ENCODE data around the gene ETS1. TPM values are rescaled to one million over a fixed set of nuclear protein-coding genes. Genes with fewer than 3 reads are reported as not detected.

The ETS1 gene
- total and polyA plus RNA-seq, 2 experiments from 2014 or later = 6.7 to 21.8 TPM

DNA sequence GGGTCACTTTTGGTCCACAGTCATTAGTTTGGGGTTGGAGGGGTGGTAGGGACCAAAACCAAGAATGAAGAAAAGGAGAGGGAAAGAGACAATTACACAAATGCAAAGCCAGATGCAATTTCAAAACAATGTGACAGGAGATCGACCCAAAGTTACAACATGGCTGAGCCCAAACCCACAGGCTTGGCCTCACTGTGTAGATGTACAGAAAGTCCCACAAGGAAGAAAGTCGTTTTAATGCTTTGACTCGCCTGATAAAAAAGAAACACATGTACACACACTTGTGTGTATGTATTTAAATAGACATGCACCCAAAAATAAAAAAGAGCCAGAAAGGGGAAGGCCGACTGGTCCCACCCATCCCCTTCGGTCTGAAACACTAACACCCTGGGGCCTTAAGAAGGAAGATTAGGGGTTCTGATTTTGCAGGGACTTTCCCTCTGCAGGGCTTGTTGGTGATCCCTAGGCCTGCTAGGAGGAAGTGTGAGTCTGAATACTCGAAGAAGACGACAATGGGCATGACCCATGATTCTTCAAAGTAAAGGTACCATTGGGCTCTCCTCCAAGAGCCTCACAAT lies 104.1 kb downstream of the ETS1 start:
- H3K36me3 ChIP-seq (replicated peaks; ENCODE audit: insufficient read depth, low read depth) = no peaks in the 10 kb centered on the region
- no peak overlapping the region for H3K4me2 ChIP-seq
- no peak overlapping the region for H2AFZ ChIP-seq
- no peaks in the 10 kb centered on the region for H3K9me3 ChIP-seq (ENCODE audit: low read depth)
- no peaks in the 10 kb centered on the region for H3K4me1 ChIP-seq (ENCODE audit: insufficient read depth)
- H3K9me2 ChIP-seq (replicated peaks; ENCODE audit: insufficient read depth) = no peaks in the 10 kb centered on the region
- no peak overlapping the region for H3K4me3 ChIP-seq
- no peak for DNase-seq (ENCODE audit: low spot score)
- peaks cover 6% of the 10 kb centered on the region for H3K79me2 ChIP-seq
- H3K27me3 ChIP-seq = no peaks in the 10 kb centered on the region
- no peaks in the 10 kb centered on the region for H4K20me1 ChIP-seq (ENCODE audit: insufficient read depth, poor library complexity, severe bottlenecking)
- WGBS (ENCODE audit: low lambda C conversion rate, missing lambda C conversion rate) = 95% methylated on average over 7 of the region's 7 CpGs
- TF ChIP-seq EZH2phosphoT487 (IDR thresholded peaks at IDR 0.05; ENCODE audit: low read depth, severe bottlenecking, unreplicated experiment) = no peak
- TF ChIP-seq, protein P1, sequence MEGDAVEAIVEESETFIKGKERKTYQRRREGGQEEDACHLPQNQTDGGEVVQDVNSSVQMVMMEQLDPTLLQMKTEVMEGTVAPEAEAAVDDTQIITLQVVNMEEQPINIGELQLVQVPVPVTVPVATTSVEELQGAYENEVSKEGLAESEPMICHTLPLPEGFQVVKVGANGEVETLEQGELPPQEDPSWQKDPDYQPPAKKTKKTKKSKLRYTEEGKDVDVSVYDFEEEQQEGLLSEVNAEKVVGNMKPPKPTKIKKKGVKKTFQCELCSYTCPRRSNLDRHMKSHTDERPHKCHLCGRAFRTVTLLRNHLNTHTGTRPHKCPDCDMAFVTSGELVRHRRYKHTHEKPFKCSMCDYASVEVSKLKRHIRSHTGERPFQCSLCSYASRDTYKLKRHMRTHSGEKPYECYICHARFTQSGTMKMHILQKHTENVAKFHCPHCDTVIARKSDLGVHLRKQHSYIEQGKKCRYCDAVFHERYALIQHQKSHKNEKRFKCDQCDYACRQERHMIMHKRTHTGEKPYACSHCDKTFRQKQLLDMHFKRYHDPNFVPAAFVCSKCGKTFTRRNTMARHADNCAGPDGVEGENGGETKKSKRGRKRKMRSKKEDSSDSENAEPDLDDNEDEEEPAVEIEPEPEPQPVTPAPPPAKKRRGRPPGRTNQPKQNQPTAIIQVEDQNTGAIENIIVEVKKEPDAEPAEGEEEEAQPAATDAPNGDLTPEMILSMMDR (IDR thresholded peaks at IDR 0.05; ENCODE audit: poor library complexity) = no peak
- no peak for TF ChIP-seq EZH2 (IDR thresholded peaks at IDR 0.05; ENCODE audit: borderline replicate concordance)
- H3K27ac ChIP-seq = no peak overlapping the region

DNA sequence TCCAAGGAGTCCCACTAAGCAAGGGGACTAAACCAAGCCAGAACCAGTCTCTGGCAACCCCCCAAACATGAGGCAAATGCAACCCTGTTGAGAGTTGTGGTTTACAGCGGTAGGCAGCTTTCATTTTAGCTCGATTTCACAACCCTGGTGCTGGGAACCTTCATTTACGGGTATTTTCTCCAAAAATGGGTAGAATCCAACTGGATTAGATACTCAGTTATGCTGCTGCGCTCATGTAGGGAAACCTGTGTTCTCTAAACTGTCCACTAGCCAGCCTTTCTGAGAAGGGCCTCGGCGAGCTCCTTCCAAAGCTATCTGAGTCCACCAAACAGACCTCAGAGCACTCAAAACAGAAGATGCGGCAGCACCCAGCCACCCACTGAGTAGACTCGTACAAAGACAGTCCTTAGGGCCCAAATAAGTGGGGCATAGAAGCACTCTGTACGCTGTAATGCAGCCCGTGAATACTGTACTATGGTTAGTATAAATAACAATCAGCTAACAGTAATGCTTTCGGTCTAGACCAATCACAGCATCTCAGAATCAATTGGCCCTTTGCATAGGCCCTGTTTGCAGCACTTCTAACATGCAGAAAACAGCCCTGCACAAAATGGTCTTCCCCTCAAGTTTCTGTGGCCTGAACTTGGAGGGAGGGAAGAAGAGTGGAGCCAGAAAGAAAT lies 104.7 kb downstream of the ETS1 start:
- H3K4me3 ChIP-seq = no peak overlapping the region
- H3K27me3 ChIP-seq = no peaks in the 10 kb centered on the region
- DNase-seq (ENCODE audit: low spot score) = no peak
- 96% methylated on average over 11 of the region's 11 CpGs for WGBS (ENCODE audit: low lambda C conversion rate, missing lambda C conversion rate)
- no peaks in the 10 kb centered on the region for H3K36me3 ChIP-seq (replicated peaks; ENCODE audit: insufficient read depth, low read depth)
- TF ChIP-seq, protein P1 (IDR thresholded peaks at IDR 0.05; ENCODE audit: poor library complexity) = no peak
- TF ChIP-seq EZH2phosphoT487 (IDR thresholded peaks at IDR 0.05; ENCODE audit: low read depth, severe bottlenecking, unreplicated experiment) = no peak
- TF ChIP-seq EZH2 (IDR thresholded peaks at IDR 0.05; ENCODE audit: borderline replicate concordance) = no peak
- no peaks in the 10 kb centered on the region for H3K9me2 ChIP-seq (replicated peaks; ENCODE audit: insufficient read depth)
- H3K79me2 ChIP-seq = peaks cover 6% of the 10 kb centered on the region
- H3K4me1 ChIP-seq (ENCODE audit: insufficient read depth) = no peaks in the 10 kb centered on the region
- H3K27ac ChIP-seq = peak overlapping the region; percentile 28
- no peaks in the 10 kb centered on the region for H3K9me3 ChIP-seq (ENCODE audit: low read depth)
- H2AFZ ChIP-seq = no peak overlapping the region
- no peaks in the 10 kb centered on the region for H4K20me1 ChIP-seq (ENCODE audit: insufficient read depth, poor library complexity, severe bottlenecking)
- no peak overlapping the region for H3K4me2 ChIP-seq

DNA sequence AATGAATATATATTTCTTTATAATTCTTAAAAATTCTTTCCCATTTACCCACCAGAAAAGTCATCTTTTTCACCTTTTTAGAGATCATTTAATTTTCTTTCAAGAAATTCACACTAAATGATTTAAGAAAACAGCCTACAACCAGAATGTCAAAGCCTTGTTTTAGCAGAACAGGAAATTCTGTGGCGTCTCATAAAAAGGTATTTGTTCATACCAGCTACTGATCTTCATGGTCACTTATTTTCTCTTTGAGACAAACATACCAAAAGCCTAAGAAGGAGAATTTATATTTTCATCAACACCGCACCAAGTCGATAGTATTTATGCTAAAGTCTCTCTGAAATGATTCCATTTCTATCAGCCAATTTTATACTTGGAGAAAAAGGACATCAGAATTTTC lies 105.3 kb downstream of the ETS1 start:
- H3K4me3 ChIP-seq = no peak overlapping the region
- H3K9me2 ChIP-seq (replicated peaks; ENCODE audit: insufficient read depth) = no peaks in the 10 kb centered on the region
- no peaks in the 10 kb centered on the region for H3K4me1 ChIP-seq (ENCODE audit: insufficient read depth)
- peak overlapping the region; percentile 28 for H3K27ac ChIP-seq
- TF ChIP-seq, protein P1 (IDR thresholded peaks at IDR 0.05; ENCODE audit: poor library complexity) = no peak
- TF ChIP-seq EZH2phosphoT487 (IDR thresholded peaks at IDR 0.05; ENCODE audit: low read depth, severe bottlenecking, unreplicated experiment) = no peak
- TF ChIP-seq EZH2 (IDR thresholded peaks at IDR 0.05; ENCODE audit: borderline replicate concordance) = no peak
- DNase-seq (ENCODE audit: low spot score) = no peak
- peaks cover 6% of the 10 kb centered on the region for H3K79me2 ChIP-seq
- H3K4me2 ChIP-seq = no peak overlapping the region
- H3K27me3 ChIP-seq = no peaks in the 10 kb centered on the region
- H3K9me3 ChIP-seq (ENCODE audit: low read depth) = no peaks in the 10 kb centered on the region
- no peaks in the 10 kb centered on the region for H4K20me1 ChIP-seq (ENCODE audit: insufficient read depth, poor library complexity, severe bottlenecking)
- WGBS (ENCODE audit: low lambda C conversion rate, missing lambda C conversion rate) = 86% methylated on average over 3 of the region's 3 CpGs
- no peak overlapping the region for H2AFZ ChIP-seq
- no peaks in the 10 kb centered on the region for H3K36me3 ChIP-seq (replicated peaks; ENCODE audit: insufficient read depth, low read depth)
